ENCODE data around the gene PGAP6.
"Not testable (repeated sequence)": the region's sequence is repeated elsewhere in the genome, so short reads cannot be mapped to it uniquely, and the experiment has no call there.

PGAP6 gene

DNA sequence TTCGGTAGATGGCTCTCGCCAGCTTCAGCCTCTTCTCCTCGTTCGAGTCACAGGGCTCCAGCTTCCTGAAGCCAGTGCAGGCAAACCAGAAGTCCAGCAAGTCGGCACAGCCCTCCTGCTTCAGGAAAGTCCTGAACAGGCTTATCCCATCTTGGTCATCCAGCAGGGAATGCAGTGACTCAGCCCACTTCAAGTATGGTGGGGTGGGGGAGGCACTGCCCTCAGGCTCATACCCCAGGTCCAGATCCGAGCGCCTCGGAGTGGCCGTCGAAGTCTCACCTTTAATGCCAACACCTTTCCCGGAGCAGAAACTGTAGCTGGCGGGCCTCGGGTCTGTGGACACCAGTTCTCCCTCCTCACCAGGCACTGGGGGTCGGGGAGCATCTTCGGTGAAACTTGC is 35.2 kb downstream of the PGAP6 start:
- DNase-seq, result no peak

DNA sequence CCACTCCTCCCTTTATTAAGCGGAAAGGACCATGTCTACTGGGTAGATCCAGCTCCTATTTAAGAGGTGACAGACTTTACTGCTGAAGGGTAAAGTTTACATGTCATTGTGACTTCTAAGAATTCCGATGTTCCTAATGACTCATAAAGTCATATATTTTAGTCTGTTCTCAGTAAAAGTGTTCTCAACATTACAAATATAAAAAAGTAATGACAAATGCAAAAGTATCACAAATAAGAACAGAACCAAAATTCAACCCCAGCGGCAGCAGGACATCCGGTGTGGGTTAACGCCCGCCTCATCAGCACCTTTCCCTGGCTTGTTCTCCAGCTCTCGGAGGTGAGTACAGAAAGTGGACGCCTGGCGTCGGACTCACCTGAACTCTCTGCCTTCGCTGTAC is 36.0 kb downstream of the PGAP6 start:
- no peak for DNase-seq

- no peak for DNase-seq
These were observed 39.1 kb downstream of the PGAP6 start for GRCh38 chr16:342455-343213.

- DNase-seq, result not testable (repeated sequence)
These were observed 39.8 kb downstream of the PGAP6 start for GRCh38 chr16:341974-342336.

DNA sequence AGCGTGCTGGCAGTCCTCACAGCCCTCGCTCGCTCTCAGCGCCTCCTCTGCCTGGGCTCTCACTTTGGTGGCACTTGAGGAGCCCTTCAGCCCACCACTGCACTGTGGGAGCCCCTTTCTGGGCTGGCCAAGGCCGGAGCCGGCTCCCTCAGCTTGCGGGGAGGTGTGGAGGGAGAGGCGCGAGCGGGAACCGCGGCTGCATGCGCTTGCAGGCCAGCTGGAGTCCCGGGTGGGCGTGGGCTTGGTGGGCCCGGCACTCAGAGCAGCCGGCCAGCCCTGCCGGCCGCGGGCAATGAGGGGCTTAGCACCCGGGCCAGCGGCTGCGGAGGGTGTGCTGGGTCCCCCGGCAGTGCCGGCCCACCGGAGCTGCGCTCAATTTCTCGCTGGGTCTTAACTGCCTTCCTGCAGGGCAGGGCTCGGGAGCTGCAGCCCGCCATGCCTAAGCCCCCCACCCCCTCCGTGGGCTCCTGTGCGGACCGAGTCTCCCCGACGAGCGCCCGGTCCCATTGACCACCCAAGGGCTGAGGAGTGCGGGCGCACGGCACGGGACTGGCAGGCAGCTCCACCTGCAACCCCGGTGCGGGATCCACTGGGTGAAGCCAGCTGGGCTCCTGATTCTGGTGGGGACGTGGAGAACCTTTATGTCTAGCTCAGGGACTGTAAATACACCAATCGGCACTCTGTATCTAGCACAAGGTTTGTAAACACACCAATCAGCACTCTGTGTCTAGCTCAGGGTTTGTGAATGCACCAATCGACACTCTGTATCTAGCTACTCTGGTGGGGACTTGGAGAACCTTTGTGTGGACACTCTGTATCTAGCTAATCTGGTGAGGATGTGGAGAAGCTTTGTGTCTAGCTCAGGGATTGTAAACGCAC is 40.4 kb downstream of the PGAP6 start:
- DNase-seq, result not testable (repeated sequence)

- no peak for DNase-seq
These were observed 41.2 kb downstream of the PGAP6 start for GRCh38 chr16:340370-341091.

- DNase-seq, result no peak
These were observed 42.1 kb downstream of the PGAP6 start for GRCh38 chr16:339680-340079.

DNA sequence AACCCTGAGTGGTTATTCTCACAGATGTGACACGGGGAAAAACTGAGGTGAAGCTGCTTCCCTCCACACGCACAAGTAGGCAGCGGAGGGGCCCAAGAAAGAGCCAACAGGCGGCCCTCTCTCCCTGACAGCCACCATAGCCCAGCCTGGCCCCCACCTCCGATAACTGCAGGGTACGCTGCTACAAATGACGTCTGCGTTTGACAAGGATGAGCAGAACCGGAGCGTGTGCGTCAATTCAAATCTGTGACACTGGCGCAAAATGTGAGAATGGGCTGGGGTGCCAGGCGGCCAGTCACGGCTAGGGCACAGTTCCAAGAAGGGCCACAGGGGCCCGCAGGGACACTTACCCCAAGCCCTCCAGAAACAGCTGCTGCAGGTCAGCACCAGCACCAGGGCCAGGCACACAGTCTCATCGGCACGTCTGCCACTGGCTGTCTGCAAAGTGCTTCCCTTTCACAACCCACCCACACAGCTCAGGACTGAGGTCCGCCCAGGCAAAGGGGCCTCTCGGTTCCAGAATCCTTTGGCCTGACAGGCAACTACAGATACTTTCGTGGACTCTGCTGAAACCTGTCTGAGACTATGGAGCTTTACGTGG is 43.7 kb downstream of the PGAP6 start:
- no peak for DNase-seq

DNA sequence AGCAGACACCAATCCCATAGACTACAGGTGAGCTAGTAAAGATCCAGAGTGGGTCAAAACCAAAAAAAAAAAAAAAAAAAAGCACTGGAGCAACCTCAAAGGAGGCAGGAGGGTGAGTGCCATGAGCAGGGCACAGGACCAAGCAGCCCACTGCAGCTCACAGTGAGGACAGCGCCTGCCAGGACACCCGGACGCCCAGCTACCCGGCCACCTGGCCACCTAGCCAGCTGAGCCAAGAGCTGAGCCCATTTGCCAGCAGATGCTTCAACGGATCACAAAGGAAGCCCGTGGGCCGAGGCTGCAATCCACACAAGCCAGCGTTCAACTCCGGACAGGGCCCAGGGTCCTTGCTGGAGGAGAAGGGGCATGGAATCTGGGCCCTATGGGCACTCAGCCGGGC is 44.3 kb downstream of the PGAP6 start:
- DNase-seq, result no peak

GRCh38 chr16:336269-336668 is 45.5 kb downstream of the PGAP6 start:
- no peak for DNase-seq

- DNase-seq, result not testable (repeated sequence)
These were observed 46.7 kb downstream of the PGAP6 start for GRCh38 chr16:334861-335632.

DNA sequence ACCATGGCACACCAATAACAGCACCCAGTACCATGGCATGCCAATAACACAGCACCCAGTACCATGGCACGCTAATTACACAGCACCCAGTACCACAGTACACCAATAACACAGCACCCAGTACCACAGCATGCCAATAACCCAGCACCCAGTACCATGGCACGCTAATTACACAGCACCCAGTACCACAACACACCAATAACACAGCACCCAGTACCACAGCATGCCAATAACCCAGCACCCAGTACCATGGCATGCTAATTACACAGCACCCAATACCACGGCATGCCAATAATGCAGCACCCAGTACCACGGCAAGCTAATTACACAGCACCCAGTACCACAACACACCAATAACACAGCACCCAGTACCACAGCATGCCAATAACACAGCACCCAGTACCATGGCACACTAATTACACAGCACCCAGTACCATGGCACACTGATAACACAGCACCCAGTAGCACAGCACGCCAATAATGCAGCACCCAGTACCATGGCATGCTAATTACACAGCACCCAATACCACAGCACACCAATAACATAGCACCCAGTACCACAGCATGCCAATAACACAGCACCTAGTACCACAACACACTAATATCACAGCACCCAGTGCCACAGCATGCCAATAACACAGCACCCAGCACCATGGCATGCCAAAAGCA is 47.5 kb downstream of the PGAP6 start:
- DNase-seq, result not testable (repeated sequence)

GRCh38 chr16:333406-334094 is 48.2 kb downstream of the PGAP6 start:
- no peak for DNase-seq

DNA sequence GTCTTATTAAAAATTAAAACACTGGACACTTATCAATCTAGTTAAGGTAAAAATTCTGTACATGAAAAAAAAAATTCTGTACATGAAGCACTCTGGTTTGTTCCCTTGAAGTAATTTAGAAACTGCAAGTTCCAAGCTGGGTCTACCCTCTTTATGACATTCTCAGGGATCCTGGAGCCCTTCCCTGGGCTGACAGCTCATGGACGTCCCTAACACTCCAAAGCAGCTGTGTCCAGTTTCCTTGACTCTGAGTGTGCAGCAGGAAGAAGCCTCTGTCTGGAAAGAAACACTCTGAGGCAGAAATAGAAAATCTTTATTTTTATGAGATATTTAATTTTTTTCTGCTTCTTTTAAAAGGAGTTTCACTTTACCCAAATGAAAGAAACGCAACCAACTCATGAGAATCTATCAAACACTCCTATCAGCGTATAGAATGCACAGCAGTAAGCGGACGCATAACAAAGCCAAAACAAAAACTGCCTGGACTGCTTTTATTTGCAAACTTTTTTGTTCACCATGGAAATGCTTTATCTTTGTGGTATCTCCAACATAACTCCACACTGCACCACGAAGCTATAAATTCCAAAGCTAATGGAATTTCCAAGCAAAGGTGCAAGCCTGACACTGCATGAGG is 50.5 kb downstream of the PGAP6 start:
- not testable (repeated sequence) for DNase-seq

DNA sequence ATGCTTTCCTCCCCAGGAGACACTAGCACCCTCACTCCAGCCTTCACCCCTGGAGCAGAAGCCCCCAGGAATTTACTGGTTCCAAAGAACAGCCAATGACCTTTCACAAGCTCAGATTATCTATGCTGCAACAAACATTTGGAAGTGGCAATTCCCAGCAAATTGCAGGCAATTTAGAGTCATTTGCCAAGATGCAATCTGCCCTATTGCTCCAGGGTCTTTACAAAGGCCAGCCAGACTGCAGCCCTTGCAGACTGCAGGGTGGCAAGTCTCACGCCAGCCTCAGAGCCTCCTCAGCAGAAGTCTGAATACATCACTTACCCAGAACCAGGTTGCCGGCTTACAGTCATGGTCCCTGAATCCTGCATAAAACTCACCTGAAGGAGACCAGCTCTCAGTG is 51.0 kb downstream of the PGAP6 start:
- no peak for DNase-seq

DNA sequence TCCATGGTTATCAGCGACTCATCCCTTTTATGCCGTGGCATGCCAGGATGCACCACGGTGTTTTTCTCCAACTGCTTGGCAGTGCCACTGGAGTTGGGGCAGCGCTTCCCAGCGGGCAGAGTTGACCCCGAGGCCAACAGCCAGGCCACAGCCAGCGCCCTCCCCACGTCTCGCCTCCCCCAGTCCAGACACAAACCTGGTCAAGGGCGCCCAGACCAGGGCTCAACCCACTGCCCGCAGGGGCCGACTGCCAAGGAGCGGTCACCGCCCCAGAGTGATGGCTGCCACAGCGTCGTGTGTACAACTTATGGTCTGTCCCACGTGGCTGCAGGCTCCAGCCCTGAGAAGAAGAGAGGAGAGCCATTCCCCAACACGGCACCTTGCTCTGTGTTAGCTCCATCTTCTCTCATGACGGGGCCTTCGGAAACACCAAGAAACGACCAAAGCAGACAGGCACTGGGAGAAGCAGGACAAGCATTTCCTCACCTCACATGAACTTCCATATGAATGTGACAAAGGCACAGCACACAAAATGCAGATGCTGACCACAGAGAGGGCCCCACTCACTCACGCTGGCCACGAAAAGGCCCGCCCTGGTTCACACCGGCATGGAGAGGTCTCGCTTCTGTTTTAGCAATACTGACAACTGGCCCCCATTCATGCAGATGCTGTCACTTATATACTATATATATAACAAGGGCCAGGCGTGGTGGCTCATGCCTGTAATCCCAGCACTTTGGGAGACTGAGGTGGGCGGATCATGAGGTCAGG is 56.2 kb downstream of the PGAP6 start:
- DNase-seq, result no peak

DNA sequence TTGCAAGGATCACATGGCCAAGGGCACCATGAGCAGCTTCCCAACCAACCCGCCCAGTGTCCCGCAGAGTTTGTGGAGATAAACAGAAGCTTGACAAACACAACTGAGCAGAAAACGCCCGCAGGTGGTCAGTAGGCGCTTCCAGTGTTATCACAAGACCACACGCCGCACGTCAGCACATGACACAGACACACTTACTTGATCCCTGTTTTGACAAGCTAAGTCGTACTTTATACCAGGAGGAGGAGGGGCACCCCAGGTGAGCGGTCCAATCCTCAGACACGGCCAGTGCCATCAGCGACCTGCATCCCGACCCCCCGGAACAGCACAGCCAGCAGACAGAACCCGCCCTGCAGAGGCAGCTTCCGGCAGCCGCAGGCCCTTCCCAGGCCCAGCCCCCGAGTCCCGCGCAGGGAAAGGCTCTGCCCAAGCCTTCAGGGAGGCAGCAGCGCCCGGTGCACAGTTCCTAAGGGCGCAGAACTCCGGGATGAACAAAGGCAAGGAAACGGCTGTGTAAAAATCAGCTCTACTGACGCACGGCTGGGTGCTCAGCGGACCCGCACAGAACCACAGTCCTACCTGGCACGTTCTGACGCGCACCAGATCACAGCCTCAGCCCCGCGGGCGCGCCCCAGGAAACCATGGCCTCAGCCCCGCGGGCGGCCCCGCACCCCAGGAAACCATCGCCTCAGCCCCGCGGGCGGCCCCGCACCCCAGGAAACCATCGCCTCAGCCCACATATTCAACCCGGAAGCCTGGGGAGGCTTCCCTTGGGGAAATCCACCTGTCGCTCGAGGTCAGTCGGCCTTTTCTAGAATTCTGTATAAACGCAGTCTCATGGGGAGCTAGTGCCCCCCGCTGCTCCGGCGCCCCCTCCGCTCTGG is 57.1 kb downstream of the PGAP6 start:
- DNase-seq, result no peak

- DNase-seq, result no peak
These were observed 57.7 kb downstream of the PGAP6 start for GRCh38 chr16:324201-324450.

Measured in NK-92 treated with Interleukin-12 subunit alpha and Interleukin-12 subunit beta, amount 100 ng/mL, for 24 hours (cell line).